SK-MEL-5 (cell line): ENCODE results near the gene RTP3. TPM values are rescaled to one million over a fixed set of nuclear protein-coding genes. Genes with fewer than 3 reads are reported as not detected.

Source experiments
- total RNA-seq: library from RNA; depleted of rRNA; stranded (reverse); fragments of >200 nt; shearing (Covaris generic); gene quantifications from 2 replicates; pipeline ENCODE4 v1.2.3, GENCODE V29; 2014; rRNA removed

Gene RTP3
- total RNA-seq, 1 experiment from 2014 or later = not detected

Other genes with a start within 250 kb of the RTP3 start
- not detected in 2 replicates for gene CCR2, start 143.9 kb upstream of the RTP3 start, total RNA-seq
- not detected in 2 replicates for gene CCR5, start 127.0 kb upstream of the RTP3 start, total RNA-seq
- gene CCRL2, start 90.7 kb upstream of the RTP3 start, total RNA-seq = not detected in 2 replicates
- gene LTF, start 33.1 kb upstream of the RTP3 start, total RNA-seq = 0.11 TPM in 1 of 2 replicates, not detected in the other
- not detected in 2 replicates for gene LRRC2, start 68.3 kb downstream of the RTP3 start, total RNA-seq
- gene FAM240A, start 114.5 kb downstream of the RTP3 start, total RNA-seq = not detected in 2 replicates
- gene ALS2CL, start 195.7 kb downstream of the RTP3 start, total RNA-seq = 0.43 and 0.90 TPM in 2 replicates
- gene TMIE, start 203.4 kb downstream of the RTP3 start, total RNA-seq = 0.11 TPM in 1 of 2 replicates, not detected in the other
- gene PRSS50, start 219.9 kb downstream of the RTP3 start, total RNA-seq = not detected in 2 replicates